Measurements from ENCODE around the gene RS1. TPM values are rescaled to one million over a fixed set of nuclear protein-coding genes. Genes with fewer than 3 reads are reported as not detected.

The RS1 gene
- total and polyA plus RNA-seq, 9 donors = not detected

DNA sequence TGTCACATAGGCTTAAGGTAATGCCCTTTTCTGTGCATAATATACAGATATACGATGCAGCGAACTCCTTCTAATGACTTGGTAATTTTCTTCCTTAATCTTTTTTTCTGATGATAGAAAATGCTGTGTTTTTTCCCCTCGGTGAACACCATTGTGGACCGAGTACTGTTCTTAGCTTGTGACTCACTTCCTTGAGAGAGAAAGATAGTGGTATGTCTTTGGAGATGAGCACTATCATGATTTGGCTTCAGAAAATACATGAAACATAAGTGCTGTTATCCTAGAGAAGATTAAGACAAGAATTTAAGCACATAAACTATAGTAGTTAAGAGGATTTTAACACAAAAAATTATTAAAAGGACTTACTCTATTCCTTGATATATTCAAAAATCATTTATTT, 63.9 kb downstream of the RS1 start:
- no peaks in the 10 kb centered on the region for H3K27me3 ChIP-seq
- H3K9me3 ChIP-seq = no peaks in the 10 kb centered on the region
- TF ChIP-seq POLR2A (IDR thresholded peaks at IDR 0.05) (no peak), EP300 (IDR thresholded peaks at IDR 0.05) (no peak)
- TF ChIP-seq, protein P1, sequence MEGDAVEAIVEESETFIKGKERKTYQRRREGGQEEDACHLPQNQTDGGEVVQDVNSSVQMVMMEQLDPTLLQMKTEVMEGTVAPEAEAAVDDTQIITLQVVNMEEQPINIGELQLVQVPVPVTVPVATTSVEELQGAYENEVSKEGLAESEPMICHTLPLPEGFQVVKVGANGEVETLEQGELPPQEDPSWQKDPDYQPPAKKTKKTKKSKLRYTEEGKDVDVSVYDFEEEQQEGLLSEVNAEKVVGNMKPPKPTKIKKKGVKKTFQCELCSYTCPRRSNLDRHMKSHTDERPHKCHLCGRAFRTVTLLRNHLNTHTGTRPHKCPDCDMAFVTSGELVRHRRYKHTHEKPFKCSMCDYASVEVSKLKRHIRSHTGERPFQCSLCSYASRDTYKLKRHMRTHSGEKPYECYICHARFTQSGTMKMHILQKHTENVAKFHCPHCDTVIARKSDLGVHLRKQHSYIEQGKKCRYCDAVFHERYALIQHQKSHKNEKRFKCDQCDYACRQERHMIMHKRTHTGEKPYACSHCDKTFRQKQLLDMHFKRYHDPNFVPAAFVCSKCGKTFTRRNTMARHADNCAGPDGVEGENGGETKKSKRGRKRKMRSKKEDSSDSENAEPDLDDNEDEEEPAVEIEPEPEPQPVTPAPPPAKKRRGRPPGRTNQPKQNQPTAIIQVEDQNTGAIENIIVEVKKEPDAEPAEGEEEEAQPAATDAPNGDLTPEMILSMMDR (IDR thresholded peaks at IDR 0.05) = no peak
- WGBS, 3 donors = 63 to 70% (median 65%) methylated on average over 4 of the region's 4 CpGs
- no peaks in the 10 kb centered on the region for H3K36me3 ChIP-seq
- DNase-seq = no peak
- no peak overlapping the region for H3K27ac ChIP-seq
- H3K4me1 ChIP-seq (ENCODE audit: insufficient read depth) = no peaks in the 10 kb centered on the region
- intact Hi-C loops (cut with DNase I) = no loop called here
- H3K4me3 ChIP-seq = no peak overlapping the region

DNA sequence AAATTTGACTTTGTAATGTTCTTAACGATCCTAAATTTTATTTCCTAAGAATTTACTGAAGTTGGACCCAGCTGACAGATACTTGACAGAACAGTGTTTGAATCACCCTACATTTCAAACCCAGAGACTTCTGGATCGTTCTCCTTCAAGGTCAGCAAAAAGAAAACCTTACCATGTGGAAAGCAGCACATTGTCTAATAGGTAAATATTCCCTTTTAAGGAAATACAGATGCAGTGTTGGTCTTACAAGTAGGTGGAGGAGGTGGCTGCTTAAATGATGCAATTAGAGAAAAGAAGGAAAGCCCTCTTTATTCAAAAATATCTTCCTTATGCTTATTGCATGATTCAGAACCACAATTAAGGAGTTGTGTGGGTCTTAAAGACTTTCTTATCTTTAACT, 73.5 kb downstream of the RS1 start:
- 22 to 36% (median 24%) methylated on average over 2 of the region's 2 CpGs for whole genome bisulfite sequencing, 3 donors
- no peak overlapping the region for H3K4me3 ChIP-seq
- TF ChIP-seq, protein P1 (IDR thresholded peaks at IDR 0.05) = no peak
- no peak for TF ChIP-seq EP300 (IDR thresholded peaks at IDR 0.05)
- TF ChIP-seq POLR2A (IDR thresholded peaks at IDR 0.05) = no peak
- H3K27ac ChIP-seq = no peak overlapping the region
- DNase-seq = no peak
- H3K9me3 ChIP-seq = no peaks in the 10 kb centered on the region
- H3K36me3 ChIP-seq = no peaks in the 10 kb centered on the region
- H3K27me3 ChIP-seq = no peaks in the 10 kb centered on the region
- no peaks in the 10 kb centered on the region for H3K4me1 ChIP-seq (ENCODE audit: insufficient read depth)
- intact Hi-C loops (cut with DNase I) = no loop called here

DNA sequence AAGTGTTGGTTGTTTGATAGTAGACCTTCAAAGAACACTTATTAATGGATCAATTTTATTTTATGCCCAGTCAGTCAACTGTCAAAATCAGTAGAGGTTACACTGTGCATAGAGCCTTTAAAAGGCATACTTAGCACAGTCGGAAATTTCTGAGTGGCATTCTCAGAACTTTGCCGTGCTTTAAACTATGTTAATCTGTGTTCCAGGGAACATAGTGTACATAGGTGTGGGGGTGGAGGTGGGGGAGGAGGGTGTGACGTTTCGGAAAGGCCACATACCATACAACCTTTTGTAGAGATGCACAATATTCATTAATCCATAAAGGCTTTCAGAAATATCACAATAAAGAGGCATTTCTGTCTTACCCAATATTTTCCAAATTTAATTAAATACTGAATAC, 75.8 kb downstream of the RS1 start:
- TF ChIP-seq POLR2A (IDR thresholded peaks at IDR 0.05) = no peak
- TF ChIP-seq, protein P1 (IDR thresholded peaks at IDR 0.05) = no peak
- TF ChIP-seq EP300 (IDR thresholded peaks at IDR 0.05) = no peak
- Histone ChIP-seq H3K4me3 (no peak overlapping the region), H3K27me3 (no peaks in the 10 kb centered on the region), H3K36me3 (no peaks in the 10 kb centered on the region), H3K9me3 (no peaks in the 10 kb centered on the region), H3K4me1 (ENCODE audit: insufficient read depth) (no peaks in the 10 kb centered on the region), H3K27ac (no peak overlapping the region)
- intact Hi-C loops (cut with DNase I) = no loop called here
- 39 to 43% (median 41%) methylated on average over 4 of the region's 4 CpGs for WGBS, 3 donors
- DNase-seq = no peak

DNA sequence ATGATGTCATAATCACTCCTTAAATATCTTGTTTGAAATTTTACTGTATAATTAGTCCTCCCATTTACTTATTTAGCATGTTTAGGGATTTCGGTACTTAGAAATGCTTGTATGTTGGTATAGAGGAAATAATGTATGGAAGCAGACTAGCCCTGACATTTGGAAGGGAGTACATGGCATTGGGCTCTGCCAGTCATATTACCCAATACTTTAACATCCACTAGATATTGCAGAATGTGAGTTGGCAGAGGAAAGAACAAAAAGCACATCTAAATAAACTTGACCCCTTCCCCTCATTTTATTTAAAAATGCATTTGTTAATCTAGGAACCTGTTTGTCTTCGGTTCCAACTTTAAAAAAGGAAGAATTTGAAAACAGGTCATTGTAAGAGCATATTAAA, 77.8 kb downstream of the RS1 start:
- 70 to 88% (median 77%) methylated on average over 2 of the region's 2 CpGs for WGBS, 3 donors
- TF ChIP-seq EP300 (IDR thresholded peaks at IDR 0.05) = no peak
- no peak for TF ChIP-seq POLR2A (IDR thresholded peaks at IDR 0.05)
- TF ChIP-seq, protein P1 (IDR thresholded peaks at IDR 0.05) = no peak
- Histone ChIP-seq H3K9me3 (no peaks in the 10 kb centered on the region), H3K4me1 (ENCODE audit: insufficient read depth) (no peaks in the 10 kb centered on the region), H3K4me3 (no peak overlapping the region), H3K27me3 (no peaks in the 10 kb centered on the region), H3K36me3 (no peaks in the 10 kb centered on the region), H3K27ac (no peak overlapping the region)
- intact Hi-C loops (cut with DNase I) = no loop called here
- no peak for DNase-seq

DNA sequence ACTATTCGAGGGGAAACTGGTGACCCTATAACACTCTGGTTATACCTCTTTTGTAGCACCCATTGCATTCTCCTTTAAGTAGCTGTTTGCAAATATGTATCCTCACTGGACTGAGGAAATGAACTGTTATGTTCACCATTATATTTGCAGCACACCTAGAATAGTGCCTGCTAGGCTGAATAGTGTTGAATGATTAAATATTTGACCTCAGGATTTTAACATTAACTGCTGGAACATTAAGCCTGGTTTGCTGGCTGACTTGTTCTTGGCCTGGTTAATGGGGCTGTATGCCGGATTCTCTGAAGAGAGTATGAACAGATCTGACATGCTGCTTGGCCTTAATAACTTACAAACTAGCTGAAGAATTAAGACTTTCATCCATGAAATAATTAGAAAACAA, 80.1 kb downstream of the RS1 start:
- Histone ChIP-seq H3K9me3 (no peaks in the 10 kb centered on the region), H3K4me3 (no peak overlapping the region), H3K36me3 (no peaks in the 10 kb centered on the region), H3K27me3 (no peaks in the 10 kb centered on the region), H3K4me1 (ENCODE audit: insufficient read depth) (no peaks in the 10 kb centered on the region), H3K27ac (no peak overlapping the region)
- intact Hi-C loops (cut with DNase I) = no loop called here
- TF ChIP-seq POLR2A (IDR thresholded peaks at IDR 0.05) (no peak), EP300 (IDR thresholded peaks at IDR 0.05) (no peak)
- TF ChIP-seq, protein P1 (IDR thresholded peaks at IDR 0.05) = no peak
- DNase-seq = no peak
- WGBS, 3 donors = 74 to 89% (median 85%) methylated on average over 2 of the region's 2 CpGs

Data from ovary (tissue), 9 donors.